Mesangial cell (primary cell): ENCODE data around the gene PRC1. TPM values are rescaled to one million over a fixed set of nuclear protein-coding genes. Genes with fewer than 3 reads are reported as not detected.

Experiments
- total RNA-seq: library from RNA; depleted of rRNA; stranded (reverse); fragments of >200 nt; gene quantifications from 2 replicates; pipeline ENCODE4 v1.2.3, GENCODE V29; 2015

The PRC1 gene, protein sequence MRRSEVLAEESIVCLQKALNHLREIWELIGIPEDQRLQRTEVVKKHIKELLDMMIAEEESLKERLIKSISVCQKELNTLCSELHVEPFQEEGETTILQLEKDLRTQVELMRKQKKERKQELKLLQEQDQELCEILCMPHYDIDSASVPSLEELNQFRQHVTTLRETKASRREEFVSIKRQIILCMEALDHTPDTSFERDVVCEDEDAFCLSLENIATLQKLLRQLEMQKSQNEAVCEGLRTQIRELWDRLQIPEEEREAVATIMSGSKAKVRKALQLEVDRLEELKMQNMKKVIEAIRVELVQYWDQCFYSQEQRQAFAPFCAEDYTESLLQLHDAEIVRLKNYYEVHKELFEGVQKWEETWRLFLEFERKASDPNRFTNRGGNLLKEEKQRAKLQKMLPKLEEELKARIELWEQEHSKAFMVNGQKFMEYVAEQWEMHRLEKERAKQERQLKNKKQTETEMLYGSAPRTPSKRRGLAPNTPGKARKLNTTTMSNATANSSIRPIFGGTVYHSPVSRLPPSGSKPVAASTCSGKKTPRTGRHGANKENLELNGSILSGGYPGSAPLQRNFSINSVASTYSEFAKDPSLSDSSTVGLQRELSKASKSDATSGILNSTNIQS
- total RNA-seq, result 13.2 and 231 TPM in 2 replicates

DNA sequence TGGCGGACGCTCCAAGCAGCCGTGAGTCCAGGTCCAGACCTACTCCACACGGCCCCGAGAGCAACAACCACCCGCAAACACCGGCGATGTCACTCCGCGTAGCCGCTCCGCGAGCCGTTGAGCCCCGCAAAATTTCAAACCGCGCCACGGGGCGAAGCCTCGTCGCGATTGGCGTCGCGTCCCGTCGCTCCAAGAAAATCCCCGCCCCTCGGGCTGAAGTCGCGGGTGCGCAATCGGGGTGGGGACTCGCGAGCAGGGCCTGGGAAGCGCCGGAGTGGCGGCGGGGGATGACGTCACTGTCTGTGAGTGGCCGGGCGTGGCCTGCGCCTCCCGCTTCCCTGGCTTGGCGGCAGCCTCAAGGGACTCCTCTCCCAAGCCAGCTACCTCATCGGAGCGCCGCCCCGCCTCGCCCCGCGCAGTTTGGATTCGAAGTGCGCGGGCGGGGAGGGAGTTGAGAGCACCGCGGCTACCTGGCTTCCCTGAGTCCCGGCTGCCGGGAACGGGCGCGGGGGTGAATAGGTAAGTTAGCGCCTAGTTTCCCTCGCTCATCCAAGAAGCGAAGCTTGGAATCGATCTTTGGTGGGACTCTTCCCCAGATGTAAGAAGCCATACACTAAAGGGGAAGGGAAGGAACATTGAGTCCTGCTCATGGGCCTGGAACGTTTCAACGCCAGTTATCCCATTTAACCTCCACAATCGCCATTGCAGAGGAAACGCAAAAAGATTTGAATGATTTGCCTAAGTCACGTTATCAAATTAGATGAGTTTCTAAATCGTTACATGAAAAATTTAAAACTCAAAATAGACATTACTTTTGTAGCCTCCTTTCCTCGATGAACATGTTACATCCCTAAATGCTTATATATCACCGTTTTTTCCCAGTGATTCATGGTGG is at the start of gene PRC1:
Gene PRC1 (minus strand): TSS at position 119 of the 895 bp plus-strand sequence. CDS start 118 bp downstream, at position 1.

DNA sequence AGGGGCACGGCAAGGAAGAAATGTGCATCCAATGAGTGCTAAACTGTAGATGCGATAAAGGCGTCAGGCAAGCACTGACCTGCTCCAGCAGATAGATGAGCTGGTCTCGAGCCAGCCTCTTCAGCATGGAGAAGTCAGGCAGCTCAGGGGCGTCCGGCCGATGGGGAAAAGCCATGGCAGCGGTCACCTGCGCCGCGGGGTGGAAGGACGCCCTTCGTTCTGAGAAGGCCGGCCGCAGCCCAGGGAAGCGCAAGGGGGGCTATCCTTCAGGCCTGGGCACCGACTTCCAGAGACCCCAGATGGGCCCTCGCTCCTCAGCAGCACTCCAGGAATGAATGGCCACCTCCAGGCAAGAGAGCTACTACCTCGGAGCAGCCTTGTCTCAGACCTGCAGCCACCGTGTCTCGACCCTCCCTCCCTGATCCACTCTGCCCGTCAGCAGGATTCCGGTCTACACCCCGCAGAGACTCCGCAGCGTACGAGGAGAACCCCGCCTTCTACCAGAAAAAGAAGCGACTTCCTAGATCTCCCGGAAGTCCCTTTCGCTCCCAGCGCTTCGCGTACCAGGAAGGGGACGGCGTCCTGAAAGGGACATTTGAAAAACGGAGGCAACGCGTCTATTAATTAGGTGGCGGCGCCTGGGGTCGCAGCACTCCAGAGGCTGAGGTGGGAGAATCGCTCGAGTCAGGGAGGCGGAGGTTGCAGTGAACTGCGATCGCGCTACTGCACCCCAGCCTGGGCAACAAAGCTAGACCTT is 27.9 kb upstream of the PRC1 start, which contains the start of gene VPS33B:
Gene VPS33B (minus strand): TSS at position 520 of the 757 bp plus-strand sequence. CDS start 345 bp downstream, at position 175.

DNA sequence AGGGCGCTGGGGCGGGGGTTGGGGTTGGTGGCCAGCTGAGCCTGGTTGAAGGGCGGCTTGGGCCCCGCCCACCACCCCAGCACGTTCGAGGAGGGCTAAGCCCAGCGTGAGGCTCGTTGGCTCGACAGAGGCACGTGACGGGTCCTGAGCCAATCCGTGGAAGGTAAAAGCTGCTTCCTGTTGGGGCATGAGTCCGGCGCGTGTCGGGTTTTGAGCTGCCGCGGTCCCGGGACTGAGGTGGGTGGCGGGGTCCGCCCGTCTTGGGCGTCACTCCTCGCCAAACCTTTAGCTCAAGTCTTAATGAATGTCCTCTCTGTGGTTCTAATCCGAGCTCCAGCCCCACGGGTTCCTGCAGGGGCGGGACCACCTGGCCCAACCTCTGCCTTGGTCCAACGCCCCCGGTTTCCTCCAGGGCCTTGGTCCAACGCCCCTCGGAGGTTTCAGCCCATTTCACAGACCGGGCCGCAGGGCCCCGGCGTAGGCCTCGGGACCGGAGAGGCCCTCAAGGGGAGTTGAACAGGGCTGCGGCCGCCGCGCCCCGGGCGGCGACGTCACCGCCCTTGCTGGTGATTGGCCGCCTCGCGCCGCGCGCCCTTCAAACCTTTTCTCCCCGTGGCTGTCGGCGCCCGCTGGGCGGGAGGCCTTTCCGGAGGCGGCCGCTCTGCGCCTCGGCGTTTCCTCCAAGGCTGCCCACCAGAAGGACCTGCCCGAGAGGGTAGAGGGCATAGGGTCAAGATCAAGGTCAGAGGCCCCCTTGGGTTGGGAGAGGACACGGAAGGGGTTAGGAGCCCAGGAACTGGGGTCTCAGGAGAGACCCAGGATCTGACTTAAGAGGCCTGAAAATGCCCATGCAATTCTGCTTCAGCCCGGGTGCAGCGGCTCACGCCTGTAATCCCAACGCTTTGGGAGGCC is 39.4 kb downstream of the PRC1 start, which contains the start of gene RCCD1:
Gene RCCD1 (plus strand): TSS at position 173 of the 912 bp plus-strand sequence. CDS start 1,851 bp downstream, outside the sequence.

DNA sequence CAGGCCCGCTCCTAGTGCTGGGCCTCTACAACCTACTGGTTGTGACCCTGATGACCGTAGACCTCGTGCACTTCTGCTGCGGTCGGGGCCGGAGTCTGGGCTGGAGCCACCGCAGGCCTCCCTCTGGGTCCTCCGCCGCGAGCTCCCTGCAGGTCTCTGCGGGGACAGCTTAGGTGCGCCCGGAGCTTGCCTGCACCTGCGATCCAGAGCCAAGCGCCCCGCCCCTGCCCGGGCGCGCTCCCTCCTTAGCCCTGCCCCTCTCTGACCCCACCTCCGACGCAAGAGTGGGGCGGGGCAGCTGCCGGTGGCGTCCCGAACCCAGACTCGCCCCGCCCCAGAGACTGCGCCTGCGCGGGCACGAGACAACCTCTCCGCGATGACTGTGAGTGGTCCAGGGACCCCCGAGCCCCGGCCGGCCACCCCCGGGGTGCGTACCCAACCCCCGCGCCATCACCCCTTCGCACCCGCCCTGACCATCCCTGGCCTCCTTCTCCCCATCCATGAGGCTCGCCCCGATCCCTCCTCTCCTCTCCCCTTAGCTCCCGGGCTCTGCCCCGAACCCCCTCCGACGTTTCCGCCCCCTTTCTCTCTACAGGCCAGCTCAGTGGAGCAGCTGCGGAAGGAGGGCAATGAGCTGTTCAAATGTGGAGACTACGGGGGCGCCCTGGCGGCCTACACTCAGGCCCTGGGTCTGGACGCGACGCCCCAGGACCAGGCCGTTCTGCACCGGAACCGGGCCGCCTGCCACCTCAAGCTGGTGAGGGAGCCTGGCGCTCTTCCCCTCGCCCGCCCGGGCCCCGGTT is 59.2 kb downstream of the PRC1 start, which contains the start of gene UNC45A:
Gene UNC45A (plus strand): TSS at position 337 of the 803 bp plus-strand sequence. CDS start 40 bp downstream, at position 377.

DNA sequence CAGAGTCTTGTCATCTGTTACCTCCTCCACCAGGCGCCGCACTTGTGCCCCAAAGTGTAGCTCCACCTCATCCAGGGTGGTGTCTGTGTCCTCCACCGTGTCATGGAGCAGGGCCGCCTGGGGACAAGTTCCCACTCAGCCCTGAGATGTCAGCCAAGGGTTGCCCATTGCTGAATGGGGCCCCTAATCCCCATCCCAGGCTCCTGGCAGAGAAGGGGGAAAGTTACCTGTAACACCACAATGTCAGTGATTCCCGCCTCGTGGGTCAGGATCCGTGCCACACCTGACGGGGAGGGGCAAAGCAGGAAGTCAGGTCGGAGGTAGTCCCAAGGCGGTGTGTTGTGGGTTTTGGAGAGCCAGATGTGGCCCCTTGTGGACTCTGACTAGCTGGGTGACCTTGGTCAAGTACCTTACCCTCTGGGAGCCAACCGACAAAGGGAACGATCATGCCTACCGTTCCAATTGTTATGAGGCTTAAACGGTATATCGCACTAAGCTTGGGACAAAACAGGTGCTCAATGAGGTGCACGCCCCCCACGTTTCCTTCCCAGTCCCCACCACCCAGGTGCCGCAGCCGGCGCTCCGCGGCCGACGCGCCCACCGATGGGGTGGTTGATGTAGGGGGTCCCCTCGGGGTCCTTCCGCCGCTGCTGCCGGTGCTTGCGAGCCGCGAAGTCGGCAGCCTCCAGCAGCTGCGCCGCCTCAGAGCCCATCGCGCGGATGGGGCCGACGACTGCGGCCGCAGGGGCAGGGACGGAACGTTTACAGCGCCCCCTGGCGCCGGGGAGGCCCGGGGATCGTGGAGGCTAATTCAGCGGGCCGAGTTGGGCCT is 62.3 kb downstream of the PRC1 start, which contains the start of gene HDDC3:
Gene HDDC3 (minus strand): TSS at position 722 of the 832 bp plus-strand sequence. CDS start 9 bp downstream, at position 713.

Other genes with a start within 250 kb of the PRC1 start
- gene FURIN, start 125.9 kb downstream of the PRC1 start, total RNA-seq, result 143 and 146 TPM in 2 replicates
- 12.9 and 24.5 TPM in 2 replicates for gene FES, start 110.0 kb downstream of the PRC1 start, total RNA-seq
- gene MAN2A2, start 91.2 kb downstream of the PRC1 start, total RNA-seq, result 30.6 and 50.2 TPM in 2 replicates
- 16.5 and 24.3 TPM in 2 replicates for gene HDDC3, start 62.0 kb downstream of the PRC1 start, total RNA-seq
- 52.3 and 71.6 TPM in 2 replicates for gene UNC45A, start 59.2 kb downstream of the PRC1 start, total RNA-seq
- gene RCCD1, start 39.7 kb downstream of the PRC1 start, total RNA-seq, result 12.9 and 18.5 TPM in 2 replicates
- 7.3 and 12.4 TPM in 2 replicates for gene VPS33B, start 28.1 kb upstream of the PRC1 start, total RNA-seq
- not detected in 2 replicates for gene SV2B, start 105.7 kb upstream of the PRC1 start, total RNA-seq